Body of pancreas (tissue), 4 donors: ENCODE measurements around the gene C11orf98. TPM values are rescaled to one million over a fixed set of nuclear protein-coding genes. Genes with fewer than 3 reads are reported as not detected.

Experiments
- ATAC-seq: fragments of 150-250 bp; one replicate; pipeline ENCODE4 v1.9.1; 2016
- DNase-seq, 4 donors: peaks; one replicate each; pipeline ENCODE4 v3.0.0-alpha.2; 2019
- H3K27ac ChIP-seq, 4 donors: fragments of 200-600 bp; sonication (generic); 1 replicate in 3 of 4; 2 replicates in 1 of 4; pipeline versions ENCODE4 v1.5.1 to v1.6.1; 2016 to 2019; ENCODE audit warnings: mild to moderate bottlenecking in 1 of 4, mixed read lengths in 1 of 4, moderate library complexity in 1 of 4
- H3K27me3 ChIP-seq, 2 donors: fragments of 200-600 bp; sonication (generic); one replicate each; pipeline ENCODE4 v1.6.0; 2016; ENCODE audit warnings: mild to moderate bottlenecking in 1 of 2
- H3K36me3 ChIP-seq, 2 donors: fragments of 200-600 bp; sonication (generic); replicated peaks in 1 of 2; 2 replicates each; pipeline ENCODE4 v1.5.1; 2016; ENCODE audit warnings: low read depth in 2 of 2; ENCODE audit not compliant: insufficient read depth in 1 of 2
- H3K4me1 ChIP-seq: fragments of 200-600 bp; sonication (generic); one replicate; pipeline ENCODE4 v1.6.0; 2016
- H3K4me3 ChIP-seq, 2 donors: fragments of 200-600 bp; sonication (generic); 1 replicate in 1 of 2; 2 replicates in 1 of 2; pipeline ENCODE4 v1.5.1; 2016 to 2019
- H3K9me3 ChIP-seq, 3 donors: fragments of 200-600 bp; sonication (generic); 1 replicate in 2 of 3; 2 replicates in 1 of 3; pipeline ENCODE4 v1.5.1; 2016
- POLR2A ChIP-seq, 3 donors: fragments of 450-650 bp; IDR thresholded peaks; one replicate each; pipeline ENCODE4 v1.6.1; 2016; ENCODE audit warnings: antibody characterized with exemption in 3 of 3, mild to moderate bottlenecking in 2 of 3
- WGBS, 2 donors: methylation state at CpG; one replicate each; pipeline ENCODE4 v1.1.5; 2017; 5-methylcytosine and 5-hydroxymethylcytosine counted together
- intact Hi-C: fragments of 100-400 bp; cut with DNase I; formaldehyde crosslinking; loops from one replicate; pipeline ENCODE4 v1.15.1; 2023
- total RNA-seq, 2 donors: library from RNA; depleted of rRNA; stranded (reverse); fragments of >200 nt; gene quantifications; one replicate each; pipeline ENCODE4 v1.1.0, GENCODE V29; 2016
- TF ChIP-seq, protein P1 (sequence below), 7 experiments: fragments of 450-650 bp in 4 of 7; fragments of 200-600 bp in 3 of 7; sonication (generic) in 3 of 7; IDR thresholded peaks; one replicate each; pipeline ENCODE4 v1.5.1; 2016 to 2019; ENCODE audit warnings: antibody characterized with exemption in 7 of 7

Gene C11orf98
- total RNA-seq, 2 donors from 2014 or later, result 18.2 to 24.4 TPM

DNA sequence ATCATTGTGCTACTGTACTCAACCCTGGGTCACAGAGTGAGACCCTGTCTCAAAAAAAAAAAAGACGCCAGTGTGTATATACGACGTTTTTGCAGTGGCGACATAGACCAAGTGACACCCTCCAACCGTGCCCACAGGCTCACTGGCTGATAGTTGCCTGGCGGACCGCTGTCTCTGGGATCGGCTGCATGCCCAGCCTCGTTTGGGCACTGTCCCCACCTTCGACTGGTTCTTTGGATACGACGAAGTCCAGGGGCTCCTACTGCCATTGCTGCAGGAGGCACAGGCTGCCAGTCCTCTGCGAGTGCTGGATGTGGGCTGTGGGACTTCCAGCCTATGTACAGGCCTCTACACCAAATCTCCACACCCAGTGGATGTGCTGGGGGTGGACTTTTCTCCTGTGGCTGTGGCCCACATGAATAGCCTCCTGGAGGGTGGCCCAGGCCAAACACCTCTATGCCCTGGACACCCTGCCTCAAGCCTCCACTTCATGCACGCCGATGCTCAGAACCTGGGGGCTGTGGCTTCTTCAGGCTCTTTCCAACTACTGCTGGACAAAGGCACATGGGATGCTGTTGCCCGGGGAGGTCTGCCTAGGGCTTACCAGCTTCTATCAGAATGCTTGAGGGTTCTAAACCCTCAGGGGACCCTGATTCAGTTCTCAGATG is 1.4 kb upstream of the C11orf98 start:
- peaks cover 0 to 2% of the 10 kb centered on the region in 2 donors for H3K36me3 ChIP-seq
- intact Hi-C loops, result no loop called here

DNA sequence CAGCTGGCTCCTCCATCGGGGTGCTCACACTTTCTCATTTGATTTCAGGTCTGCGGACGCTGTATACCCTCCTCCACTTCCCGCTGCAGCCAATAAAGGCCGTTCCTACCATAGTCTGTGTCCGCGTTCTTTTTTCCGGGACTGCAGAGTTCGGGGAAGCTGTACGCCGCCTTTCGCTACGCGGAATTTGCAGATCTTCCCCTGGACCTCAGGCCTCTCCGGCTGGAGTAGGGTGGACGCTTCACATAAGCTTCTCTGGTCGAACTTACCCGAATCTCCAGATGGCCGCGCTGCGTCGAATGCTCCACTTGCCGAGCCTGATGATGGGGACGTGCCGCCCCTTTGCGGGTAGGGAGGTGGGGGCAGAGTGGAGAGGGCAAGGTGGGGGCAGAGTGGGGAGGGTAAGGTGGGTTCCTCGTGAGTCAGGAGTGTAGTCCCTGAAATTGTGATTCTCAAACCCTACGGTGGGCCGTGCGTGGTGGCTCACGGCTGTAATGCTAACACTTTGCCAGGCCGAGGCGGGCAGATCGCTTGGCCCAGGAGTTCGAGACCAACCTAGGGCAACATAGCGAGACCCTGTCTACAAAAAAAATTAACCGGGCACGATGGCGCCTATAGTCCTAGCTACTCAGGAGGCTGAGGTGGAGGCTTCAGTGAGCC is 719 bp upstream of the C11orf98 start:
- no peak for TF ChIP-seq POLR2A (IDR thresholded peaks at IDR 0.05)
- TF ChIP-seq, protein P1, sequence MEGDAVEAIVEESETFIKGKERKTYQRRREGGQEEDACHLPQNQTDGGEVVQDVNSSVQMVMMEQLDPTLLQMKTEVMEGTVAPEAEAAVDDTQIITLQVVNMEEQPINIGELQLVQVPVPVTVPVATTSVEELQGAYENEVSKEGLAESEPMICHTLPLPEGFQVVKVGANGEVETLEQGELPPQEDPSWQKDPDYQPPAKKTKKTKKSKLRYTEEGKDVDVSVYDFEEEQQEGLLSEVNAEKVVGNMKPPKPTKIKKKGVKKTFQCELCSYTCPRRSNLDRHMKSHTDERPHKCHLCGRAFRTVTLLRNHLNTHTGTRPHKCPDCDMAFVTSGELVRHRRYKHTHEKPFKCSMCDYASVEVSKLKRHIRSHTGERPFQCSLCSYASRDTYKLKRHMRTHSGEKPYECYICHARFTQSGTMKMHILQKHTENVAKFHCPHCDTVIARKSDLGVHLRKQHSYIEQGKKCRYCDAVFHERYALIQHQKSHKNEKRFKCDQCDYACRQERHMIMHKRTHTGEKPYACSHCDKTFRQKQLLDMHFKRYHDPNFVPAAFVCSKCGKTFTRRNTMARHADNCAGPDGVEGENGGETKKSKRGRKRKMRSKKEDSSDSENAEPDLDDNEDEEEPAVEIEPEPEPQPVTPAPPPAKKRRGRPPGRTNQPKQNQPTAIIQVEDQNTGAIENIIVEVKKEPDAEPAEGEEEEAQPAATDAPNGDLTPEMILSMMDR (IDR thresholded peaks at IDR 0.05), result no peak
- Histone ChIP-seq H3K4me3 (peak overlapping the region; percentile 7 to 82), H3K9me3 (no peaks in the 10 kb centered on the region), H3K27me3 (no peaks in the 10 kb centered on the region), H3K27ac (peak overlapping the region; percentile 79 to 94 (median 84)), H3K36me3 (peaks cover 0 to 2% of the 10 kb centered on the region in 2 donors), H3K4me1 (peaks cover 53% of the 10 kb centered on the region)
- DNase-seq, result peak; percentile 51 to 58 (median 56)
- intact Hi-C loops, result no loop called here
- ATAC-seq, result peak; percentile 33
- 0 to 4% methylated on average over 26 to 39 of the region's 39 CpGs for WGBS, 2 donors

More for the DNA sequence above, 1.4 kb upstream of the C11orf98 start:
- TF ChIP-seq, protein P1 (IDR thresholded peaks at IDR 0.05), result no peak
- TF ChIP-seq POLR2A (IDR thresholded peaks at IDR 0.05), result no peak
- ATAC-seq (no peak), DNase-seq (peak in 1 of 4 donors; percentile 14)
- 43 to 50% methylated on average over 6 to 16 of the region's 16 CpGs for WGBS, 2 donors
- Histone ChIP-seq H3K27ac (peak overlapping the region in 3 of 4 donors; percentile 81 to 94 (median 87)), H3K4me3 (peak overlapping the region in 1 of 2 donors; percentile 82), H3K4me1 (peaks cover 56% of the 10 kb centered on the region), H3K27me3 (no peaks in the 10 kb centered on the region), H3K9me3 (no peaks in the 10 kb centered on the region)

DNA sequence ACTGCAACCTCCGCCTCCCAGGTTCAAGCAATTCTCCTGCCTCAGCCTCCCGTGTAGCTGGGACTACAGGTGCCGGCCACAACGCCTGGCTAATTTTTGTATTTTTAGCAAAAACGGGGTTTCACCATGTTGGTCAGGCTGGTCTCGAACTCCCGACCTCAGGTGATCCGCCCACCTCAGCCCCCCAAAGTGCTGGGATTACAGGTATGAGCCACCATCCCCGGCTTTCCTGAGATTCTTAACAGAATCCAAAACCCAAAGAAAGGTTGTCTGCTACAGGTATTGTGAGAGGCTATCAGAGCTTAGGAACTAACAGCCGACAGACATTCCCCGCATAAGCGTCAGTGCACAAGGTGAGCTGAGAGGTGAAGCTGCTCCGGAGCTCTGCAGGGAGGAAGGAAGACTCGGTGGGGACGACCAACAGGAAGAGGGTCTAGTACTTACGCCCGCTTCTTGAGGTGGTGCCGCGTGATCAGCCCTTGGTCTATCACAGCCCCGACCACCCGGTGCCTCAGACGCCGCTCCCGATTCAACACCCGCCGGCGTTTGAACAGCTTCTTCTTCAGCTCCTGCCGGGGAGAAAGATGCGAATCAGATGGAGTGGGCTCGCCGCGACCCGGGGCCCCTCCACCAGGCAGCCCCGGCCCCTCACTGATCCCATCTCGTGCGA is 470 bp downstream of the C11orf98 start:
- DNase-seq (peak; percentile 65 to 76 (median 70)), ATAC-seq (peak; percentile 69)
- WGBS, 2 donors, result 3 to 4% methylated on average over 21 to 36 of the region's 36 CpGs
- intact Hi-C loops, result no loop called here
- no peak for TF ChIP-seq POLR2A (IDR thresholded peaks at IDR 0.05)
- TF ChIP-seq, protein P1 (IDR thresholded peaks at IDR 0.05), result no peak
- peak overlapping the region; percentile 67 to 82 for H3K4me3 ChIP-seq
- H3K9me3 ChIP-seq, result no peaks in the 10 kb centered on the region
- peaks cover 0 to 2% of the 10 kb centered on the region in 2 donors for H3K36me3 ChIP-seq
- peak overlapping the region; percentile 79 to 94 (median 84) for H3K27ac ChIP-seq
- peaks cover 41% of the 10 kb centered on the region for H3K4me1 ChIP-seq
- H3K27me3 ChIP-seq, result no peaks in the 10 kb centered on the region

DNA sequence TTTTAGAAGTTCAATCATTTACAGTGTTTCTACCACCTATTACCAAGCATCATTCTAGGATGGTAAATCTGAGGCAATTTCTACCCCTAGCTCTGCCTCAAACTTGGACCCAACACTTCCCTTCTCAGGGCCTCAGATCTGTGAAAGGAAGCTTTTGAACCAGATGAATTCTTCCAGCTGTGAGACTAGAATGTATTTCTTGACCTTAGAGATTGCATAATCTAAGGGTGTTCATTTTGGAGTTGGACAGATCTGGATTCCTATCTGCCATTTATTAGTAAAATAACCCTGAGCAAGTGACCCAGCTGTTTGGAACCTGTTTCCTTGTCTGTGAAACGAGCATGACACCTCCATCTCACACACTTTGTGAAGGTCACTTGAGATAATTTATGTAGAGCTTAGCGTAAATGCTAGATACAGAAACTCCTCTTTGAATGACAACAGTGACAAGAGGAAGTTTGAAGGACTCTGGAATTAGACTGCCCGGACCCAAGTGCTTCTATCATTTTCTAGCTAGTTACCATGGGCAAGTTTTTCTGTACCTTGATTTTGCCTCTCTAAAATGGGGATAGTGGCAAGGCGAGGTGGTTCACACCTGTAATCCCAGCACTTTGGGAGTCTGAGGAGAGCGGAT is 8.1 kb downstream of the C11orf98 start:
- Histone ChIP-seq H3K4me1 (peaks cover 7% of the 10 kb centered on the region), H3K27ac (no peak overlapping the region), H3K36me3 (no peaks in the 10 kb centered on the region), H3K9me3 (no peaks in the 10 kb centered on the region), H3K4me3 (no peak overlapping the region), H3K27me3 (no peaks in the 10 kb centered on the region)
- DNase-seq, result no peak
- no peak for ATAC-seq
- no peak for TF ChIP-seq POLR2A (IDR thresholded peaks at IDR 0.05)
- TF ChIP-seq, protein P1 (IDR thresholded peaks at IDR 0.05), result no peak
- intact Hi-C loops, result no loop called here
- 47 to 67% methylated on average over 5 of the region's 5 CpGs for WGBS, 2 donors
